K562 (cell line): ENCODE measurements around the gene SLC34A3. TPM values are rescaled to one million over a fixed set of nuclear protein-coding genes. Genes with fewer than 3 reads are reported as not detected.

ENCODE experiments used
- ARHGAP35 ChIP-seq: fragments of 450-650 bp; IDR thresholded peaks from 2 replicates; pipeline ENCODE4 v1.6.1; 2018; ENCODE audit not compliant: partially characterized antibody
- C11orf30 ChIP-seq: fragments of 450-650 bp; IDR thresholded peaks from 2 replicates; pipeline ENCODE4 v1.6.1; 2016; ENCODE audit warnings: low read depth, mild to moderate bottlenecking
- EHMT2 ChIP-seq: fragments of 450-650 bp; IDR thresholded peaks from 2 replicates; pipeline ENCODE4 v1.6.1; 2018; ENCODE audit warnings: antibody characterized with exemption
- MED1 ChIP-seq: sonication (generic); formaldehyde crosslinking; IDR thresholded peaks from 2 replicates; pipeline ENCODE4 v1.8.1; 2023; ENCODE audit warnings: missing genetic modification reagents, borderline replicate concordance
- MYC ChIP-seq, 2 experiments: fragments of 250-450 bp in 1 of 2; sonication (Bioruptor Pico) in 1 of 2; IDR thresholded peaks; 2 replicates each; pipeline versions ENCODE4 v1.5.1 to v1.6.1; 2012 to 2021; ENCODE audit warnings: low read depth in 2 of 2, borderline replicate concordance in 1 of 2, improper control_type of control experiment in 1 of 2, low read length in 1 of 2, mild to moderate bottlenecking in 1 of 2, moderate library complexity in 1 of 2
- PML ChIP-seq: IDR thresholded peaks from 2 replicates; pipeline ENCODE4 v1.6.1; 2012; ENCODE audit warnings: low read length, inconsistent platforms
- PRPF4 ChIP-seq: fragments of 200-400 bp; formaldehyde crosslinking; IDR thresholded peaks from one replicate; pipeline ENCODE4 v1.6.1; 2017; ENCODE audit warnings: low read length, low read depth, mild to moderate bottlenecking; ENCODE audit not compliant: insufficient read depth, poor library complexity, severe bottlenecking
- RCOR1 ChIP-seq, 2 experiments: IDR thresholded peaks; 2 replicates each; pipeline ENCODE4 v1.6.1; 2012; ENCODE audit warnings: low read depth in 2 of 2, low read length in 2 of 2, borderline replicate concordance in 1 of 2, improper control_type of control experiment in 1 of 2
- SMARCA5 ChIP-seq: fragments of 450-650 bp; IDR thresholded peaks from 2 replicates; pipeline ENCODE4 v1.6.1; 2016
- TFAM ChIP-seq: fragments of 250-450 bp; sonication (Bioruptor Pico); conservative IDR thresholded peaks from 2 replicates; pipeline ENCODE4 v1.5.0; 2021; ENCODE audit warnings: mild to moderate bottlenecking, moderate library complexity
- U2AF2 ChIP-seq: fragments of 200-400 bp; formaldehyde crosslinking; optimal IDR thresholded peaks from 2 replicates; pipeline ENCODE3; 2017; ENCODE audit warnings: low read depth, mild to moderate bottlenecking, low read length
- ZKSCAN8 ChIP-seq: fragments of 200-800 bp; sonication (Bioruptor generic); IDR thresholded peaks from 2 replicates; pipeline ENCODE4 v1.6.1; 2016; ENCODE audit warnings: missing genetic modification characterization, missing compliant biosample characterization
- polyA plus RNA-seq, 8 experiments: library from polyadenylated mRNA; depleted of rRNA in 4 of 8; stranded (reverse) in 5 of 8; unstranded in 3 of 8; fragments of >200 nt; fragmentation: Nextera tagmentation in 2 of 8; fragmentation: Illumina TruSeq in 1 of 8; extraction: Ambion mirVana in 2 of 8; extraction: Trizol in 1 of 8; gene quantifications; 2 replicates each; pipeline versions ENCODE4 v1.2.1 to v1.2.3, GENCODE V29; 2011 to 2014; ENCODE audit warnings: inconsistent platforms in 1 of 8, missing spikeins in 1 of 8
- total RNA-seq, 7 experiments: library from RNA; depleted of rRNA in 6 of 7; stranded (reverse); fragments of >200 nt in 6 of 7; fragmentation: Illumina TruSeq in 2 of 7; extraction: Trizol in 2 of 7; gene quantifications; 2 replicates each; pipeline versions ENCODE4 v1.2.1 to v1.2.3, GENCODE V29; 2011 to 2021; ENCODE audit warnings: low replicate concordance in 1 of 7
- TF ChIP-seq, protein P1 (sequence below): fragments of 450-650 bp; IDR thresholded peaks from 2 replicates; pipeline ENCODE4 v1.6.1; 2018; ENCODE audit not compliant: partially characterized antibody
- TF ChIP-seq, protein P2 (sequence below), 2 experiments: IDR thresholded peaks; 2 replicates each; pipeline ENCODE4 v1.6.1; 2012; ENCODE audit warnings: improper control_type of control experiment in 2 of 2, low read depth in 2 of 2, low read length in 2 of 2, borderline replicate concordance in 1 of 2
- TF ChIP-seq, protein P3 (sequence below): fragments of 450-650 bp; conservative IDR thresholded peaks from 2 replicates; pipeline ENCODE4 v1.6.1; 2016; ENCODE audit warnings: missing genetic modification characterization, low read depth, mild to moderate bottlenecking, control low read depth, missing compliant biosample characterization

SLC34A3 gene
- total and polyA plus RNA-seq, 9 of the 15 experiments (the other 6 are each of a cell fraction or from before 2014, with no cell fraction given) = not detected

DNA sequence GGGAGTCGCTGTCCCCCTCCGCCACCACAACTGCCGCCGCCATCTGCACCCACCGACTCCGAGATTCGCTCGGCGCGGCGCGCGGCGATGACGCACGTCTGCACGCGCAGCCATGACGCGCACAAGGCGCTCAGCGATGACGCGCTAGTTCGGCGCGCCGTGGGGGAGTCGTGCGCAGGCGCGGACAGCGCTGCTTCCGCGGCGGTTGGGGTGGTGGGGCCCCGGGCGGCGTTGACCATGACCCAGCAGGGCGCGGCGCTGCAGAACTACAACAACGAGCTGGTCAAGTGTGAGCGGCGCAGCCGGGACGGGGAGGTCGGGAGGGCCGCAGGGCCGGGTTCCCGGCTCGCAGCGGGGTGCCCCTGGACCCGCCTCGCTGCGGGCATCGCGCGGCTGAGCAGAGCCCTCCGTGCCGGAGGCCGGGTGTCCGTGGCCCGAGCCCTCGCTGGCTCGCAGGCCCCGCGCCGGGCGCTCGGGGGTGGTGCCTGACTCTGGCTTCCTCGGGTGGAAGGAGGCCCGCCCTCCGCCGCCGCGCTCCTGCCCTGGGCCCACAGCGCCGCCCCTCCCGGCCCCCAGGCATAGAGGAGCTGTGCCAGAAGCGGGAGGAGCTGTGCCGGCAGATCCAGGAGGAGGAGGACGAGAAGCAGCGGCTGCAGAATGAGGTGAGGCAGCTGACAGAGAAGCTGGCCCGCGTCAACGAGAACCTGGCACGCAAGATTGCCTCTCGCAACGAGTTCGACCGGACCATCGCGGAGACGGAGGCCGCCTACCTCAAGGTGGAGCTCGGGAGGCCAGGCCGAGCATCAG, 42.0 kb upstream of the SLC34A3 start, which contains the start of the genes ANAPC2 and SSNA1 (continued):
- TF ChIP-seq, protein P1, sequence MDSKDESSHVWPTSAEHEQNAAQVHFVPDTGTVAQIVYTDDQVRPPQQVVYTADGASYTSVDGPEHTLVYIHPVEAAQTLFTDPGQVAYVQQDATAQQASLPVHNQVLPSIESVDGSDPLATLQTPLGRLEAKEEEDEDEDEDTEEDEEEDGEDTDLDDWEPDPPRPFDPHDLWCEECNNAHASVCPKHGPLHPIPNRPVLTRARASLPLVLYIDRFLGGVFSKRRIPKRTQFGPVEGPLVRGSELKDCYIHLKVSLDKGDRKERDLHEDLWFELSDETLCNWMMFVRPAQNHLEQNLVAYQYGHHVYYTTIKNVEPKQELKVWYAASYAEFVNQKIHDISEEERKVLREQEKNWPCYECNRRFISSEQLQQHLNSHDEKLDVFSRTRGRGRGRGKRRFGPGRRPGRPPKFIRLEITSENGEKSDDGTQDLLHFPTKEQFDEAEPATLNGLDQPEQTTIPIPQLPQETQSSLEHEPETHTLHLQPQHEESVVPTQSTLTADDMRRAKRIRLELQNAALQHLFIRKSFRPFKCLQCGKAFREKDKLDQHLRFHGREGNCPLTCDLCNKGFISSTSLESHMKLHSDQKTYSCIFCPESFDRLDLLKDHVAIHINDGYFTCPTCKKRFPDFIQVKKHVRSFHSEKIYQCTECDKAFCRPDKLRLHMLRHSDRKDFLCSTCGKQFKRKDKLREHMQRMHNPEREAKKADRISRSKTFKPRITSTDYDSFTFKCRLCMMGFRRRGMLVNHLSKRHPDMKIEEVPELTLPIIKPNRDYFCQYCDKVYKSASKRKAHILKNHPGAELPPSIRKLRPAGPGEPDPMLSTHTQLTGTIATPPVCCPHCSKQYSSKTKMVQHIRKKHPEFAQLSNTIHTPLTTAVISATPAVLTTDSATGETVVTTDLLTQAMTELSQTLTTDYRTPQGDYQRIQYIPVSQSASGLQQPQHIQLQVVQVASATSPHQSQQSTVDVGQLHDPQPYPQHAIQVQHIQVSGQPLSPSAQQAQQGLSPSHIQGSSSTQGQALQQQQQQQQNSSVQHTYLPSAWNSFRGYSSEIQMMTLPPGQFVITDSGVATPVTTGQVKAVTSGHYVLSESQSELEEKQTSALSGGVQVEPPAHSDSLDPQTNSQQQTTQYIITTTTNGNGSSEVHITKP = peak; percentile 49
- TF ChIP-seq, protein P2, sequence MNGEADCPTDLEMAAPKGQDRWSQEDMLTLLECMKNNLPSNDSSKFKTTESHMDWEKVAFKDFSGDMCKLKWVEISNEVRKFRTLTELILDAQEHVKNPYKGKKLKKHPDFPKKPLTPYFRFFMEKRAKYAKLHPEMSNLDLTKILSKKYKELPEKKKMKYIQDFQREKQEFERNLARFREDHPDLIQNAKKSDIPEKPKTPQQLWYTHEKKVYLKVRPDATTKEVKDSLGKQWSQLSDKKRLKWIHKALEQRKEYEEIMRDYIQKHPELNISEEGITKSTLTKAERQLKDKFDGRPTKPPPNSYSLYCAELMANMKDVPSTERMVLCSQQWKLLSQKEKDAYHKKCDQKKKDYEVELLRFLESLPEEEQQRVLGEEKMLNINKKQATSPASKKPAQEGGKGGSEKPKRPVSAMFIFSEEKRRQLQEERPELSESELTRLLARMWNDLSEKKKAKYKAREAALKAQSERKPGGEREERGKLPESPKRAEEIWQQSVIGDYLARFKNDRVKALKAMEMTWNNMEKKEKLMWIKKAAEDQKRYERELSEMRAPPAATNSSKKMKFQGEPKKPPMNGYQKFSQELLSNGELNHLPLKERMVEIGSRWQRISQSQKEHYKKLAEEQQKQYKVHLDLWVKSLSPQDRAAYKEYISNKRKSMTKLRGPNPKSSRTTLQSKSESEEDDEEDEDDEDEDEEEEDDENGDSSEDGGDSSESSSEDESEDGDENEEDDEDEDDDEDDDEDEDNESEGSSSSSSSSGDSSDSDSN (IDR thresholded peaks at IDR 0.05; ENCODE audit: borderline replicate concordance in 1 of 2, low read depth in 2 of 2, low read length in 2 of 2) = peak; percentile 33 to 90; a peak in 2 of 4 replicates
- no peak for TF ChIP-seq MED1 (CRISPR knock-in tag)
- peak; percentile 51; the same call in 1 of the 2 replicates for TF ChIP-seq SMARCA5
- peak; percentile 88 for TF ChIP-seq MYC (IDR thresholded peaks at IDR 0.05; ENCODE audit: low read depth, low read length)
- TF ChIP-seq MYC (CRISPR knock-in tag; IDR thresholded peaks at IDR 0.05; ENCODE audit: borderline replicate concordance, low read depth) = no peak
- peak; percentile 100 for TF ChIP-seq C11orf30
- TF ChIP-seq ARHGAP35 = no peak
- TF ChIP-seq PRPF4 = peak; percentile 74
- 0 out of 4 replicates have a peak, but pooled peaks of 1 of the 2 experiments have one; percentile 39 for TF ChIP-seq RCOR1 (IDR thresholded peaks at IDR 0.05; ENCODE audit: borderline replicate concordance in 1 of 2, low read depth in 2 of 2, low read length in 2 of 2)
- TF ChIP-seq, protein P3, sequence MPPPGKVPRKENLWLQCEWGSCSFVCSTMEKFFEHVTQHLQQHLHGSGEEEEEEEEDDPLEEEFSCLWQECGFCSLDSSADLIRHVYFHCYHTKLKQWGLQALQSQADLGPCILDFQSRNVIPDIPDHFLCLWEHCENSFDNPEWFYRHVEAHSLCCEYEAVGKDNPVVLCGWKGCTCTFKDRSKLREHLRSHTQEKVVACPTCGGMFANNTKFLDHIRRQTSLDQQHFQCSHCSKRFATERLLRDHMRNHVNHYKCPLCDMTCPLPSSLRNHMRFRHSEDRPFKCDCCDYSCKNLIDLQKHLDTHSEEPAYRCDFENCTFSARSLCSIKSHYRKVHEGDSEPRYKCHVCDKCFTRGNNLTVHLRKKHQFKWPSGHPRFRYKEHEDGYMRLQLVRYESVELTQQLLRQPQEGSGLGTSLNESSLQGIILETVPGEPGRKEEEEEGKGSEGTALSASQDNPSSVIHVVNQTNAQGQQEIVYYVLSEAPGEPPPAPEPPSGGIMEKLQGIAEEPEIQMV (tag) = no peak
- no peak for TF ChIP-seq TFAM (CRISPR knock-in tag)
- no peak for TF ChIP-seq ZKSCAN8 (CRISPR knock-in tag)
- no peak for TF ChIP-seq U2AF2
- no peak for TF ChIP-seq EHMT2
- TF ChIP-seq PML = 0 out of 2 replicates have a peak, but pooled peaks have one; percentile 42
